ENCODE data around the gene PF4V1.

Gene PF4V1

GRCh38 chr4:73859614-73860088 is 6.6 kb downstream of the PF4V1 start:
- Mint-ChIP-seq H3K4me3 (no peak overlapping the region), H3K4me1 (ENCODE audit: low read depth) (no peaks in the 10 kb centered on the region), H3K9me3 (no peaks in the 10 kb centered on the region), H3K27ac (no peak overlapping the region), H3K36me3 (ENCODE audit: low read depth) (no peaks in the 10 kb centered on the region), H3K27me3 (no peaks in the 10 kb centered on the region)

GRCh38 chr4:73860181-73860580 is 7.1 kb downstream of the PF4V1 start:
- no peaks in the 10 kb centered on the region for H3K9me3 Mint-ChIP-seq
- no peak overlapping the region for H3K4me3 Mint-ChIP-seq
- H3K36me3 Mint-ChIP-seq (ENCODE audit: low read depth) = no peaks in the 10 kb centered on the region
- no peak overlapping the region for H3K27ac Mint-ChIP-seq
- H3K4me1 Mint-ChIP-seq (ENCODE audit: low read depth) = no peaks in the 10 kb centered on the region
- H3K27me3 Mint-ChIP-seq = peaks cover 4% of the 10 kb centered on the region

GRCh38 chr4:73860917-73861316 is 7.8 kb downstream of the PF4V1 start:
- H3K4me3 Mint-ChIP-seq = no peak overlapping the region
- H3K9me3 Mint-ChIP-seq = no peaks in the 10 kb centered on the region

GRCh38 chr4:73862322-73862721 is 9.2 kb downstream of the PF4V1 start:
- H3K4me1 Mint-ChIP-seq (ENCODE audit: low read depth) = no peaks in the 10 kb centered on the region
- peaks cover 9% of the 10 kb centered on the region for H3K27me3 Mint-ChIP-seq
- no peak overlapping the region for H3K27ac Mint-ChIP-seq
- H3K36me3 Mint-ChIP-seq (ENCODE audit: low read depth) = no peaks in the 10 kb centered on the region
- H3K9me3 Mint-ChIP-seq = no peaks in the 10 kb centered on the region
- H3K4me3 Mint-ChIP-seq = no peak overlapping the region

More at GRCh38 chr4:73860917-73861316, 7.8 kb downstream of the PF4V1 start:
- no peaks in the 10 kb centered on the region for H3K36me3 Mint-ChIP-seq (ENCODE audit: low read depth)
- H3K27ac Mint-ChIP-seq = no peak overlapping the region
- peaks cover 9% of the 10 kb centered on the region for H3K27me3 Mint-ChIP-seq
- H3K4me1 Mint-ChIP-seq (ENCODE audit: low read depth) = no peaks in the 10 kb centered on the region

- peaks cover 4% of the 10 kb centered on the region for H3K4me1 Mint-ChIP-seq (ENCODE audit: low read depth)
- no peak overlapping the region for H3K4me3 Mint-ChIP-seq
- H3K9me3 Mint-ChIP-seq = no peaks in the 10 kb centered on the region
- no peaks in the 10 kb centered on the region for H3K36me3 Mint-ChIP-seq (ENCODE audit: low read depth)
- no peak overlapping the region for H3K27ac Mint-ChIP-seq
- H3K27me3 Mint-ChIP-seq = peaks cover 20% of the 10 kb centered on the region
These were observed 11.3 kb downstream of the PF4V1 start for GRCh38 chr4:73864365-73864764.

GRCh38 chr4:73864961-73865360 is 11.9 kb downstream of the PF4V1 start:
- Mint-ChIP-seq H3K27me3 (peaks cover 26% of the 10 kb centered on the region), H3K27ac (no peak overlapping the region), H3K4me3 (no peak overlapping the region), H3K36me3 (ENCODE audit: low read depth) (no peaks in the 10 kb centered on the region), H3K9me3 (no peaks in the 10 kb centered on the region), H3K4me1 (ENCODE audit: low read depth) (peaks cover 4% of the 10 kb centered on the region)

- Mint-ChIP-seq H3K36me3 (ENCODE audit: low read depth) (no peaks in the 10 kb centered on the region), H3K4me3 (no peak overlapping the region), H3K27me3 (peaks cover 30% of the 10 kb centered on the region), H3K9me3 (no peaks in the 10 kb centered on the region), H3K27ac (no peak overlapping the region), H3K4me1 (ENCODE audit: low read depth) (peaks cover 4% of the 10 kb centered on the region)
These were observed 12.5 kb downstream of the PF4V1 start for GRCh38 chr4:73865431-73866096.

GRCh38 chr4:73866246-73866645 is 13.2 kb downstream of the PF4V1 start:
- Mint-ChIP-seq H3K4me1 (ENCODE audit: low read depth) (peaks cover 4% of the 10 kb centered on the region), H3K27me3 (peaks cover 30% of the 10 kb centered on the region), H3K9me3 (no peaks in the 10 kb centered on the region), H3K36me3 (ENCODE audit: low read depth) (no peaks in the 10 kb centered on the region), H3K4me3 (no peak overlapping the region), H3K27ac (no peak overlapping the region)

- peaks cover 34% of the 10 kb centered on the region for H3K27me3 Mint-ChIP-seq
- peaks cover 4% of the 10 kb centered on the region for H3K4me1 Mint-ChIP-seq (ENCODE audit: low read depth)
- no peak overlapping the region for H3K4me3 Mint-ChIP-seq
- H3K27ac Mint-ChIP-seq = no peak overlapping the region
- H3K36me3 Mint-ChIP-seq (ENCODE audit: low read depth) = no peaks in the 10 kb centered on the region
- peaks cover 3% of the 10 kb centered on the region for H3K9me3 Mint-ChIP-seq
These were observed 14.7 kb downstream of the PF4V1 start for GRCh38 chr4:73867783-73868182.

GRCh38 chr4:73868206-73869129 is 15.4 kb downstream of the PF4V1 start:
- no peak overlapping the region for H3K27ac Mint-ChIP-seq
- H3K4me1 Mint-ChIP-seq (ENCODE audit: low read depth) = peaks cover 4% of the 10 kb centered on the region
- H3K36me3 Mint-ChIP-seq (ENCODE audit: low read depth) = no peaks in the 10 kb centered on the region

GRCh38 chr4:73869130-73870055 is 16.3 kb downstream of the PF4V1 start, which contains the start of gene CXCL1:
Gene CXCL1, plus strand, starts transcription at chr4:73869393. Its CDS starts 78 bp downstream, at chr4:73869471.
- H3K27me3 Mint-ChIP-seq = peaks cover 36% of the 10 kb centered on the region
- H3K36me3 Mint-ChIP-seq (ENCODE audit: low read depth) = no peaks in the 10 kb centered on the region
- no peak within 1 kb of the TSS for H3K4me3 Mint-ChIP-seq
- no peak within 1 kb of the TSS for H3K27ac Mint-ChIP-seq
- peaks cover 9% of the 10 kb centered on the region for H3K9me3 Mint-ChIP-seq
- H3K4me1 Mint-ChIP-seq (ENCODE audit: low read depth) = peaks cover 4% of the 10 kb centered on the region

More at GRCh38 chr4:73868206-73869129, 15.4 kb downstream of the PF4V1 start:
- Mint-ChIP-seq H3K27me3 (peaks cover 36% of the 10 kb centered on the region), H3K9me3 (peaks cover 5% of the 10 kb centered on the region), H3K4me3 (no peak overlapping the region)

GRCh38 chr4:73870260-73870659 is 17.2 kb downstream of the PF4V1 start:
- Mint-ChIP-seq H3K27me3 (peaks cover 32% of the 10 kb centered on the region), H3K36me3 (ENCODE audit: low read depth) (no peaks in the 10 kb centered on the region), H3K27ac (no peak overlapping the region), H3K9me3 (peaks cover 11% of the 10 kb centered on the region), H3K4me3 (no peak overlapping the region), H3K4me1 (ENCODE audit: low read depth) (peaks cover 4% of the 10 kb centered on the region)

- H3K27ac Mint-ChIP-seq = no peak overlapping the region
- H3K36me3 Mint-ChIP-seq (ENCODE audit: low read depth) = no peaks in the 10 kb centered on the region
- H3K4me3 Mint-ChIP-seq = no peak overlapping the region
- H3K4me1 Mint-ChIP-seq (ENCODE audit: low read depth) = peaks cover 4% of the 10 kb centered on the region
- H3K27me3 Mint-ChIP-seq = peaks cover 28% of the 10 kb centered on the region
- peaks cover 11% of the 10 kb centered on the region for H3K9me3 Mint-ChIP-seq
These were observed 17.7 kb downstream of the PF4V1 start for GRCh38 chr4:73870768-73871167.

- no peak overlapping the region for H3K4me3 Mint-ChIP-seq
- no peak overlapping the region for H3K27ac Mint-ChIP-seq
- H3K27me3 Mint-ChIP-seq = peaks cover 27% of the 10 kb centered on the region
- no peaks in the 10 kb centered on the region for H3K36me3 Mint-ChIP-seq (ENCODE audit: low read depth)
- H3K9me3 Mint-ChIP-seq = peaks cover 11% of the 10 kb centered on the region
- H3K4me1 Mint-ChIP-seq (ENCODE audit: low read depth) = peaks cover 4% of the 10 kb centered on the region
These were observed 18.6 kb downstream of the PF4V1 start for GRCh38 chr4:73871511-73872310.

Measured in stimulated activated naive CD8-positive, alpha-beta T cell treated with anti-CD3 and anti-CD28 coated beads, Interleukin-15, Interleukin-2, amounts not matched to agents 100 ng/mL and 50 ng/mL, for 24 hours (primary cell).